Measurements from ENCODE around the gene CACNA1C. TPM values are rescaled to one million over a fixed set of nuclear protein-coding genes. Genes with fewer than 3 reads are reported as not detected.
"Not testable (repeated sequence)": the region's sequence is repeated elsewhere in the genome, so short reads cannot be mapped to it uniquely, and the experiment has no call there.

CACNA1C gene
- total RNA-seq, 1 donor from 2014 or later: 201 TPM

- intact Hi-C loops (cut with micrococcal nuclease): no loop called here
- no peak for DNase-seq
- ATAC-seq: no peak
Observed at GRCh38 chr12:2236506-2237294, 183.9 kb downstream of the CACNA1C start.

- DNase-seq (no peak), ATAC-seq (peak; percentile 61)
- intact Hi-C loops (cut with micrococcal nuclease): no loop called here
Observed at GRCh38 chr12:2238111-2238510, 185.3 kb downstream of the CACNA1C start.

- intact Hi-C loops (cut with micrococcal nuclease): no loop called here
- ATAC-seq: peak; percentile 71
- DNase-seq: peak; percentile 74
Observed at GRCh38 chr12:2239381-2239871, 186.6 kb downstream of the CACNA1C start.

- ATAC-seq (peak; percentile 10), DNase-seq (no peak)
- intact Hi-C loops (cut with micrococcal nuclease): no loop called here
Observed at GRCh38 chr12:2240390-2240789, 187.6 kb downstream of the CACNA1C start.

GRCh38 chr12:2240984-2241383 is 188.2 kb downstream of the CACNA1C start:
- intact Hi-C loops (cut with micrococcal nuclease): no loop called here

GRCh38 chr12:2242216-2242615 is 189.4 kb downstream of the CACNA1C start:
- intact Hi-C loops (cut with micrococcal nuclease): no loop called here
- DNase-seq (no peak), ATAC-seq (no peak)

More at GRCh38 chr12:2240984-2241383, 188.2 kb downstream of the CACNA1C start:
- no peak for DNase-seq
- ATAC-seq: no peak

GRCh38 chr12:2242816-2243215 is 190.0 kb downstream of the CACNA1C start:
- intact Hi-C loops (cut with micrococcal nuclease): no loop called here
- ATAC-seq: no peak
- no peak for DNase-seq

GRCh38 chr12:2243275-2243674 is 190.5 kb downstream of the CACNA1C start:
- no peak for DNase-seq
- no peak for ATAC-seq
- intact Hi-C loops (cut with micrococcal nuclease): no loop called here

GRCh38 chr12:2244013-2244861 is 191.4 kb downstream of the CACNA1C start:
- ATAC-seq (peak; percentile 29), DNase-seq (no peak)
- intact Hi-C loops (cut with micrococcal nuclease): no loop called here

GRCh38 chr12:2246358-2246757 is 193.6 kb downstream of the CACNA1C start:
- DNase-seq (no peak), ATAC-seq (no peak)
- intact Hi-C loops (cut with micrococcal nuclease): no loop called here

GRCh38 chr12:2247120-2247519 is 194.3 kb downstream of the CACNA1C start:
- no peak for DNase-seq
- intact Hi-C loops (cut with micrococcal nuclease): no loop called here
- ATAC-seq: no peak

- no peak for ATAC-seq
- DNase-seq: no peak
- intact Hi-C loops (cut with micrococcal nuclease): no loop called here
Observed at GRCh38 chr12:2247596-2247995, 194.8 kb downstream of the CACNA1C start.

- intact Hi-C loops (cut with micrococcal nuclease): no loop called here
- peak; percentile 49 for ATAC-seq
- DNase-seq: no peak
Observed at GRCh38 chr12:2248087-2248900, 195.5 kb downstream of the CACNA1C start.

- intact Hi-C loops (cut with micrococcal nuclease): no loop called here
- peak; percentile 17 for ATAC-seq
- DNase-seq: peak; percentile 62
Observed at GRCh38 chr12:2248901-2249381, 196.2 kb downstream of the CACNA1C start.

- ATAC-seq (peak; percentile 53), DNase-seq (no peak)
- intact Hi-C loops (cut with micrococcal nuclease): no loop called here
Observed at GRCh38 chr12:2250797-2251196, 198.0 kb downstream of the CACNA1C start.

GRCh38 chr12:2251526-2252209 is 198.9 kb downstream of the CACNA1C start:
- DNase-seq: no peak
- intact Hi-C loops (cut with micrococcal nuclease): no loop called here
- ATAC-seq: no peak

GRCh38 chr12:2255311-2255710 is 202.5 kb downstream of the CACNA1C start:
- intact Hi-C loops (cut with micrococcal nuclease): no loop called here
- DNase-seq: no peak
- no peak for ATAC-seq

- ATAC-seq; intact Hi-C loops (cut with micrococcal nuclease); DNase-seq: not testable (repeated sequence)
Observed at GRCh38 chr12:2255731-2256130, 202.9 kb downstream of the CACNA1C start.

- DNase-seq: no peak
- intact Hi-C loops (cut with micrococcal nuclease): no loop called here
- no peak for ATAC-seq
Observed at GRCh38 chr12:2256453-2256852, 203.7 kb downstream of the CACNA1C start.

All from left ventricle myocardium superior (tissue), 1 donor.